GM21786 (cell line): Measurements from ENCODE around the gene HOXA1.

Experiments used
- ATAC-seq: cut with Tn5 transposase; IDR thresholded peaks from one replicate; pipeline ENCODE4 v1.9.1; 2021; ENCODE audit not compliant: unreplicated experiment

Gene HOXA1

GRCh38 chr7:27106181-27106900 lies 10.5 kb upstream of the HOXA1 start:
- ATAC-seq = no peak

- ATAC-seq = no peak
Measured at GRCh38 chr7:27105301-27106031, 9.7 kb upstream of the HOXA1 start.

- no peak for ATAC-seq
Measured at GRCh38 chr7:27104341-27105058, 8.7 kb upstream of the HOXA1 start.

GRCh38 chr7:27103489-27104226 lies 7.9 kb upstream of the HOXA1 start:
- ATAC-seq = no peak

GRCh38 chr7:27102581-27103442 lies 7.0 kb upstream of the HOXA1 start, which contains the start of gene HOXA2:
Gene HOXA2, minus strand, starts transcription at chr7:27102683. Its CDS starts 183 bp downstream, at chr7:27102500.
- ATAC-seq = no peak

- no peak for ATAC-seq
Measured at GRCh38 chr7:27101957-27102580, 6.3 kb upstream of the HOXA1 start.

GRCh38 chr7:27101171-27101956 lies 5.6 kb upstream of the HOXA1 start:
- no peak for ATAC-seq

GRCh38 chr7:27100694-27101170 lies 4.9 kb upstream of the HOXA1 start:
- ATAC-seq = no peak

GRCh38 chr7:27099453-27100370 lies 3.9 kb upstream of the HOXA1 start:
- ATAC-seq = no peak

GRCh38 chr7:27098578-27099451 lies 3.0 kb upstream of the HOXA1 start:
- no peak for ATAC-seq

GRCh38 chr7:27097686-27098577 lies 2.1 kb upstream of the HOXA1 start:
- no peak for ATAC-seq

GRCh38 chr7:27096768-27097514 lies 1.1 kb upstream of the HOXA1 start:
- no peak for ATAC-seq

- no peak for ATAC-seq
Measured at GRCh38 chr7:27095050-27095896, 527 bp downstream of the HOXA1 start.
